Measurements from ENCODE around the gene APOBEC4. TPM values are rescaled to one million over a fixed set of nuclear protein-coding genes. Genes with fewer than 3 reads are reported as not detected.

APOBEC4 gene
- total RNA-seq, 1 donor from 2014 or later = not detected

- no peak for DNase-seq (ENCODE audit: low spot score)
These were observed 52.5 kb downstream of the APOBEC4 start for GRCh38 chr1:183600634-183601033.

GRCh38 chr1:183600136-183600535, 53.0 kb downstream of the APOBEC4 start:
- no peak for DNase-seq (ENCODE audit: low spot score)

- no peak for DNase-seq (ENCODE audit: low spot score)
These were observed 54.7 kb downstream of the APOBEC4 start for GRCh38 chr1:183598386-183598785.

- DNase-seq (ENCODE audit: low spot score) = no peak
These were observed 55.3 kb downstream of the APOBEC4 start for GRCh38 chr1:183597656-183598347.

- no peak for DNase-seq (ENCODE audit: low spot score)
These were observed 56.6 kb downstream of the APOBEC4 start for GRCh38 chr1:183596500-183596899.

Other genes starting within 250 kb of the APOBEC4 start
- 16.9 TPM for gene NMNAT2, start 234.9 kb downstream of the APOBEC4 start, total RNA-seq
- gene SMG7, start 180.8 kb downstream of the APOBEC4 start, total RNA-seq = 70.0 TPM
- 9.6 TPM for gene NCF2, start 62.9 kb downstream of the APOBEC4 start, total RNA-seq
- 108 TPM for gene ARPC5, start 17.5 kb downstream of the APOBEC4 start, total RNA-seq
- 13.1 TPM for gene RGL1, start 151.8 kb upstream of the APOBEC4 start, total RNA-seq

Data from mucosa of gallbladder (tissue), 1 donor.